HepG2 (cell line): ENCODE results near the gene TBX6. TPM values are rescaled to one million over a fixed set of nuclear protein-coding genes. Genes with fewer than 3 reads are reported as not detected.

Source experiments
- EP300 ChIP-seq, 3 experiments: sonication (generic) in 1 of 3; formaldehyde crosslinking in 1 of 3; IDR thresholded peaks; 2 replicates each; pipeline versions ENCODE4 v1.5.1 to v1.6.1; 2011 to 2020; ENCODE audit warnings: low read depth in 2 of 3, low read length in 2 of 3, borderline replicate concordance in 1 of 3, improper control_type of control experiment in 1 of 3, mild to moderate bottlenecking in 1 of 3, missing genetic modification reagents in 1 of 3, moderate library complexity in 1 of 3
- FIP1L1 ChIP-seq: fragments of 200-400 bp; formaldehyde crosslinking; IDR thresholded peaks from 2 replicates; pipeline ENCODE4 v1.6.1; 2018; ENCODE audit warnings: low read depth, mild to moderate bottlenecking, low read length, moderate library complexity, borderline replicate concordance; ENCODE audit not compliant: insufficient read depth
- IRX3 ChIP-seq: sonication (generic); formaldehyde crosslinking; IDR thresholded peaks from 2 replicates; pipeline ENCODE4 v1.8.1; 2023; ENCODE audit warnings: mild to moderate bottlenecking, low read depth, missing genetic modification reagents, borderline replicate concordance
- KDM5A ChIP-seq: fragments of 200-600 bp; sonication (generic); IDR thresholded peaks from 2 replicates; pipeline ENCODE4 v1.7.0; 2018; ENCODE audit warnings: antibody characterized with exemption, mild to moderate bottlenecking, low read length, borderline replicate concordance
- MAFK ChIP-seq, 2 experiments: IDR thresholded peaks in 1 of 2; conservative IDR thresholded peaks in 1 of 2; 2 replicates each; pipeline ENCODE4 v1.6.1; 2011; ENCODE audit warnings: improper control_type of control experiment in 2 of 2, low read length in 2 of 2
- MED13 ChIP-seq: sonication (generic); formaldehyde crosslinking; IDR thresholded peaks from 2 replicates; pipeline ENCODE4 v1.5.0; 2020; ENCODE audit warnings: missing genetic modification reagents
- PATZ1 ChIP-seq: sonication (generic); formaldehyde crosslinking; IDR thresholded peaks from 2 replicates; pipeline ENCODE4 v1.4.0; 2020; ENCODE audit warnings: missing genetic modification reagents
- PAXIP1 ChIP-seq: sonication (generic); formaldehyde crosslinking; conservative IDR thresholded peaks from 2 replicates; pipeline ENCODE4 v1.4.0; 2020; ENCODE audit warnings: mild to moderate bottlenecking, missing genetic modification reagents, moderate library complexity
- PHF21A ChIP-seq: sonication (generic); formaldehyde crosslinking; IDR thresholded peaks from 2 replicates; pipeline ENCODE4 v1.5.0; 2020; ENCODE audit warnings: mild to moderate bottlenecking, missing genetic modification reagents
- SKIL ChIP-seq: sonication (generic); formaldehyde crosslinking; IDR thresholded peaks from 2 replicates; pipeline ENCODE4 v1.8.0; 2022; ENCODE audit warnings: missing genetic modification reagents, mild to moderate bottlenecking, moderate library complexity, borderline replicate concordance
- STAT6 ChIP-seq: sonication (generic); formaldehyde crosslinking; IDR thresholded peaks from 2 replicates; pipeline ENCODE4 v1.4.0; 2020; ENCODE audit warnings: missing genetic modification reagents, mild to moderate bottlenecking, borderline replicate concordance
- ZFP91 ChIP-seq: sonication (generic); formaldehyde crosslinking; IDR thresholded peaks from 2 replicates; pipeline ENCODE4 v1.9.0; 2022; ENCODE audit warnings: missing genetic modification reagents, mild to moderate bottlenecking, borderline replicate concordance
- ZNF446 ChIP-seq: sonication (generic); formaldehyde crosslinking; IDR thresholded peaks from 2 replicates; pipeline ENCODE4 v1.5.0; 2020; ENCODE audit warnings: mild to moderate bottlenecking, missing genetic modification reagents
- ZNF589 ChIP-seq: sonication (generic); formaldehyde crosslinking; conservative IDR thresholded peaks from 2 replicates; pipeline ENCODE4 v1.8.0; 2022; ENCODE audit warnings: mild to moderate bottlenecking, moderate library complexity, missing genetic modification reagents
- ZSCAN31 ChIP-seq: sonication (generic); formaldehyde crosslinking; IDR thresholded peaks from 2 replicates; pipeline ENCODE4 v1.5.0; 2020; ENCODE audit warnings: low read depth, mild to moderate bottlenecking, missing genetic modification reagents
- polyA plus RNA-seq, 8 experiments: library from polyadenylated mRNA; depleted of rRNA in 3 of 8; stranded (reverse) in 7 of 8; unstranded in 1 of 8; fragments of >200 nt; fragmentation: Illumina TruSeq in 4 of 8; extraction: Trizol in 4 of 8; gene quantifications; 2 replicates each; pipeline versions ENCODE4 v1.2.1 to v1.2.3, GENCODE V29; 2011 to 2016; ENCODE audit warnings: low read depth in 4 of 8, missing spikeins in 1 of 8, mixed read lengths in 1 of 8; ENCODE audit not compliant: insufficient read depth in 1 of 8
- total RNA-seq, 5 experiments: library from RNA; depleted of rRNA; stranded (reverse); fragments of >200 nt; fragmentation: Illumina TruSeq; extraction: Trizol; gene quantifications; 2 replicates each; pipeline ENCODE4 v1.2.3, GENCODE V29; 2016; ENCODE audit warnings: low read depth in 1 of 5

Gene TBX6
- total and polyA plus RNA-seq, 2 of the 13 experiments (the other 11 are each of a cell fraction or from before 2014, with no cell fraction given) = 0.24 to 0.42 TPM

- no peak for TF ChIP-seq ZNF589
- no peak for TF ChIP-seq SKIL (CRISPR knock-in tag)
- TF ChIP-seq PHF21A (CRISPR knock-in tag) = no peak
- TF ChIP-seq IRX3 (CRISPR knock-in tag) = 0 out of 2 replicates have a peak, but pooled peaks have one; percentile 28
- TF ChIP-seq STAT6 (CRISPR knock-in tag) = no peak; the same call in 1 of the 2 replicates
- TF ChIP-seq PAXIP1 (CRISPR knock-in tag) = no peak
- no peak for TF ChIP-seq MAFK (conservative IDR thresholded peaks at IDR 0.05 in 1 of 2, IDR thresholded peaks at IDR 0.05 in 1 of 2; ENCODE audit: low read length in 2 of 2)
- TF ChIP-seq ZNF446 (CRISPR knock-in tag) = no peak; the same call in 1 of the 2 replicates
- TF ChIP-seq EP300 (IDR thresholded peaks at IDR 0.05; ENCODE audit: low read depth in 2 of 2, low read length in 2 of 2) = no peak
- TF ChIP-seq EP300 (CRISPR knock-in tag; IDR thresholded peaks at IDR 0.05; ENCODE audit: borderline replicate concordance) = no peak
- no peak for TF ChIP-seq PATZ1 (CRISPR knock-in tag)
- no peak for TF ChIP-seq FIP1L1
- no peak for TF ChIP-seq MED13
- peak; percentile 48 for TF ChIP-seq KDM5A
- TF ChIP-seq ZFP91 = 0 out of 2 replicates have a peak, but pooled peaks have one; percentile 13
- no peak for TF ChIP-seq ZSCAN31 (CRISPR knock-in tag)
These were observed 15.4 kb downstream of the TBX6 start (continued) for GRCh38 chr16:30076276-30076791.
